Skeletal muscle satellite cell (primary cell): ENCODE data around the gene FKBP14.

Experiments used
- H3K27me3 ChIP-seq: 2 replicates; pipeline ENCODE4 v1.7.0; 2013; ENCODE audit warnings: low read length; ENCODE audit not compliant: control insufficient read depth, insufficient read depth
- H3K36me3 ChIP-seq: 2 replicates; pipeline ENCODE4 v1.7.0; 2013; ENCODE audit warnings: mild to moderate bottlenecking, control low read depth, low read length; ENCODE audit not compliant: insufficient read depth
- H3K4me1 ChIP-seq: 2 replicates; pipeline ENCODE4 v1.7.0; 2013; ENCODE audit warnings: low read length; ENCODE audit not compliant: control insufficient read depth, insufficient read depth
- H3K4me2 ChIP-seq: 2 replicates; pipeline ENCODE4 v1.7.0; 2013; ENCODE audit warnings: mild to moderate bottlenecking, low read length
- H3K4me3 ChIP-seq: 2 replicates; pipeline ENCODE4 v1.7.0; 2013; ENCODE audit warnings: low read length
- H3K9ac ChIP-seq: 2 replicates; pipeline ENCODE4 v1.7.0; 2013; ENCODE audit warnings: mild to moderate bottlenecking, low read depth, low read length, moderate library complexity
- H3K9me3 ChIP-seq: replicated peaks from 2 replicates; pipeline ENCODE4 v1.7.0; 2013; ENCODE audit warnings: mild to moderate bottlenecking, control low read depth, low read length

Gene FKBP14

DNA sequence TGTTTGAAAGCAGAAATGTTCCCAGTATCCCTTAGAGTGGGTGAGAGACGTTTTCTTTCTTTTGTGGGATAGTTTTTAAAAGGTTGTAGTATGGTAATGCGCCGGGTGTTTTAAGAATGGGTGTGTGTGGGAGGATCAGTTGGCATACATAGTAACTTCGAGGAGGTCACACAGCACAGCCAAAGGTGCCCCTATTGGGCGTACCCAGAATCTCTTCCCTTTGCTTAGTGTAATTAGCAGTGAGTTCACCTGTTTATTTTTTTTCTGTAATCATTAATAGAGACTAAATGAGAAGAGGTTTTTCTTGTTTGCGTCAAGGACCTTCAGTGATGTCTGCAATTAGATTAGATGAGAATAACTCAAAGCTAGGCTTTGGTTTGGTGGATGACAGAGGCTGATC lies 3.2 kb upstream of the FKBP14 start:
- no peaks in the 10 kb centered on the region for H3K36me3 ChIP-seq
- H3K27me3 ChIP-seq = no peaks in the 10 kb centered on the region
- H3K4me3 ChIP-seq = peak overlapping the region; percentile 92
- peak overlapping the region; percentile 90 for H3K4me2 ChIP-seq
- H3K9ac ChIP-seq = peak overlapping the region; percentile 83
- no peaks in the 10 kb centered on the region for H3K9me3 ChIP-seq
- H3K4me1 ChIP-seq = peaks cover 33% of the 10 kb centered on the region

DNA sequence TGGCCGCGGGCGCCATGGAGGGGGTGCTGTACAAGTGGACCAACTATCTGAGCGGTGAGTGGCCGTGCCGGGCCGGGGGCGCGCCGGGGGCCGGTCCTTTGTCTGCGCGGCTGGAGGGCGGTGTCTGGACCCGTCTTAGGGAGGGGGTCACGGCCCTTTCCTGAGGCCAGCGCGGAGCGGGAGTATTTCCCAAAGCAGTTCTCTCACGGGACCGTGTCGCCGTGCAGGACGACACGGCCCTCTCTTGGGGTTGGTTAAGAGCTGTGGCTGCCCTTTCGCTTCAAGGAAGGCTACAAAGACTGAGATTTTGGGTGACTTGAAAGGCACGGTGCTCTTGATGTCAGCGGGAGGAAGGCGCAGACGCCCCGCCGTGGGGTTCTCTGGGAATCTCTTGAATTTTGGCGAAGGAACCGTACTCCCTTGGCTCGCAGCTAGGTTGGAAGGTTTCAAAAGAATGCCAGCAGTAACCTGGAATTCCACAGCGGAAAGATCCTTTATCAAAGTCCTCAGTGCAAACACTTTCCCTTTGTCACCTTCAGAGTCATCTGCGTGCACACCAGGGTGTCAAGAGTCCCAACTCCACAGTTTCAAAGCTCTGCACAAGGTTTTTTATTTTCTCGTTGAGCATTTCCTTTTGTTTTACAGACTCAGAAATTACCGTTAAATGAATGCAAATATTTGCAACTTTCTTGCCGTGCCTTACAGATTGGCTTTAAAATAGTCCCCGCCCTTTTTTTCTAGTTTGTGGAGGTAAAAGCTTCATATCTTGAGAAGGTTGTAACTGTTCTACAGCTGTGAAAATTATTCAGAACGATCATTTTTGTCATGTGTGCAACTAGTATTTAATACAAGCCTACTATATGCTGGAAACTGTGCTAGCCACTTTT lies 2.5 kb upstream of the FKBP14 start:
- H3K27me3 ChIP-seq = no peaks in the 10 kb centered on the region
- H3K9me3 ChIP-seq = no peaks in the 10 kb centered on the region
- peak overlapping the region; percentile 83 for H3K9ac ChIP-seq
- H3K4me1 ChIP-seq = peaks cover 34% of the 10 kb centered on the region
- H3K36me3 ChIP-seq = no peaks in the 10 kb centered on the region
- H3K4me3 ChIP-seq = peak overlapping the region; percentile 92
- H3K4me2 ChIP-seq = peak overlapping the region; percentile 90

GRCh38 chr7:30028216-30028748 lies 1.8 kb upstream of the FKBP14 start, which contains the start of gene PLEKHA8:
PLEKHA8 (plus strand) TSS chr7:30028412; CDS start chr7:30028763, 351 bp downstream.
- peaks cover 34% of the 10 kb centered on the region for H3K4me1 ChIP-seq

GRCh38 chr7:30027740-30028215 lies 1.3 kb upstream of the FKBP14 start:
- Histone ChIP-seq H3K4me2 (peak overlapping the region; percentile 90), H3K4me3 (peak overlapping the region; percentile 92), H3K9ac (peak overlapping the region; percentile 83)

More at GRCh38 chr7:30028216-30028748, 1.8 kb upstream of the FKBP14 start, which contains the start of gene PLEKHA8:
- Histone ChIP-seq H3K9ac (peak within 1 kb of the TSS; percentile 83), H3K4me3 (peak within 1 kb of the TSS; percentile 92), H3K27me3 (no peaks in the 10 kb centered on the region), H3K9me3 (no peaks in the 10 kb centered on the region), H3K4me2 (peak within 1 kb of the TSS; percentile 90), H3K36me3 (no peaks in the 10 kb centered on the region)

DNA sequence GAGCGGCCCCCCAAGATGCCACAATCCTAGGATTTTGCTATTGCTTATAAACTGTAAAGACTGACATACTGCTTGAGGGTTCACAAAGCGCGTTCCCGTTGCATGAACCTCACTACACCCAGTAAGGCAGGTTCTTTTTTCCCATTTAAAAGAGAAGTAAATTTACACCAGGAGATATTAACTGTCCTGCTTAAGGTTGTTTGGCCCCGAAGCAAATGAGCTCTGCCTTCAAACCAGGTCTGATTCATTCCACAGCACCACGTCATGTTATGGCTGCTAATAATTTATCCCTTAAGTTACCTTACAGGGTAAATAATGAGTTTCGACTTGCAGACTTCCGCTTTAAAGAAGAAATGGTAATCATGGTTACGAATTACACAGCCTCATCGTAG lies 559 bp upstream of the FKBP14 start:
- no peaks in the 10 kb centered on the region for H3K36me3 ChIP-seq
- peak overlapping the region; percentile 83 for H3K9ac ChIP-seq
- peak overlapping the region; percentile 92 for H3K4me3 ChIP-seq
- H3K4me2 ChIP-seq = peak overlapping the region; percentile 90
- no peaks in the 10 kb centered on the region for H3K9me3 ChIP-seq
- H3K27me3 ChIP-seq = no peaks in the 10 kb centered on the region
- peaks cover 24% of the 10 kb centered on the region for H3K4me1 ChIP-seq

More at GRCh38 chr7:30027740-30028215, 1.3 kb upstream of the FKBP14 start:
- H3K9me3 ChIP-seq = no peaks in the 10 kb centered on the region
- no peaks in the 10 kb centered on the region for H3K36me3 ChIP-seq
- peaks cover 30% of the 10 kb centered on the region for H3K4me1 ChIP-seq
- H3K27me3 ChIP-seq = no peaks in the 10 kb centered on the region

DNA sequence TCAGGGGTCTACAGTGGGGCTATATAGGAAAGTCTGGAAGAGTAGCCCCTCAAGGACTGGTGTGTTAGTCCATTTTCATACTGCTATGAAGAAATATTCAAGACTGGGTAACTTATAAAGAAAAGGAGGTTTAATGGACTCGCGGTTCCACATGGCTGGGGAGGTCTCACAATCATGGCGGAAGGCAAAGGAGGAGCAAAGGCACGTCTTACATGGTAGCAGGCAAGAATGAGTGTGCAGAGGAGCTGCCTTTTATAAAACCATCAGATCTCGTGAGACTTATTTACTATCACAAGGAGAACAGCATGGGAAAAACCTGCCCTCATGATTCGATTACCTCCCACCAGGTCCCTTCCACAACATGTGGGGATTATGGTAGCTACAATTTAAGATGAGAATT lies 3.0 kb downstream of the FKBP14 start:
- peaks cover 30% of the 10 kb centered on the region for H3K4me1 ChIP-seq
- H3K9ac ChIP-seq = no peak overlapping the region

GRCh38 chr7:30022991-30023390 lies 3.5 kb downstream of the FKBP14 start:
- Histone ChIP-seq H3K4me1 (peaks cover 30% of the 10 kb centered on the region), H3K9me3 (no peaks in the 10 kb centered on the region), H3K36me3 (peaks cover 4% of the 10 kb centered on the region), H3K4me3 (no peak overlapping the region), H3K9ac (no peak overlapping the region), H3K4me2 (no peak overlapping the region), H3K27me3 (no peaks in the 10 kb centered on the region)

More for the DNA sequence above, 3.0 kb downstream of the FKBP14 start:
- no peaks in the 10 kb centered on the region for H3K27me3 ChIP-seq
- H3K4me3 ChIP-seq = no peak overlapping the region
- no peaks in the 10 kb centered on the region for H3K9me3 ChIP-seq
- no peak overlapping the region for H3K4me2 ChIP-seq
- H3K36me3 ChIP-seq = peaks cover under 1% of the 10 kb centered on the region

- H3K4me3 ChIP-seq = no peak overlapping the region
- H3K9me3 ChIP-seq = no peaks in the 10 kb centered on the region
- H3K9ac ChIP-seq = no peak overlapping the region
- H3K27me3 ChIP-seq = no peaks in the 10 kb centered on the region
- peaks cover 9% of the 10 kb centered on the region for H3K36me3 ChIP-seq
- peak overlapping the region; percentile 7 for H3K4me2 ChIP-seq
- H3K4me1 ChIP-seq = peaks cover 22% of the 10 kb centered on the region
These were observed 6.0 kb downstream of the FKBP14 start for GRCh38 chr7:30020535-30020934.

DNA sequence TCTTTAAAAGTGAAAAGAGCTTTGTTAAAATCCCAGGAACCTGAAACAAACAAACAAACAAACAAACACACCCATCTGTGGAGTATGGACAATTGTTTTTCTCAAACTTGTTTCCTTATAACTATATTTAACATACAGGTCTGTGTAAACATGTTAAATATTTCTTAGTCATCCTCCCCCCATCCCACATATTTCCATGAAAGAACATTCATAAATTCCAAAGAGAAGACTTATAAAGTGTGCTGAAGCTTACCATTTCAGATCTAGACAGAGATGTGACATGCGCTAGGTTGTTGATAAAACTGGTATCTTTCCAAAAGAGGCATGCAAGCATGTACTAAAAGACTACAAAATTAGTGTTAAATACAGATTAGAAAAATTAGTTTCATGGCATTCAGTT lies 6.5 kb downstream of the FKBP14 start:
- Histone ChIP-seq H3K27me3 (no peaks in the 10 kb centered on the region), H3K4me2 (peak overlapping the region; percentile 7), H3K4me3 (no peak overlapping the region), H3K36me3 (peaks cover 9% of the 10 kb centered on the region), H3K9ac (no peak overlapping the region), H3K9me3 (no peaks in the 10 kb centered on the region), H3K4me1 (peaks cover 18% of the 10 kb centered on the region)

GRCh38 chr7:30019387-30019786 lies 7.1 kb downstream of the FKBP14 start:
- no peak overlapping the region for H3K4me2 ChIP-seq
- H3K9me3 ChIP-seq = no peaks in the 10 kb centered on the region
- H3K36me3 ChIP-seq = peaks cover 13% of the 10 kb centered on the region
- no peak overlapping the region for H3K4me3 ChIP-seq
- no peak overlapping the region for H3K9ac ChIP-seq
- peaks cover 14% of the 10 kb centered on the region for H3K4me1 ChIP-seq
- no peaks in the 10 kb centered on the region for H3K27me3 ChIP-seq

- H3K4me3 ChIP-seq = no peak overlapping the region
- H3K36me3 ChIP-seq = peaks cover 22% of the 10 kb centered on the region
- no peak overlapping the region for H3K4me2 ChIP-seq
- H3K27me3 ChIP-seq = no peaks in the 10 kb centered on the region
- H3K9ac ChIP-seq = no peak overlapping the region
- H3K4me1 ChIP-seq = peaks cover 14% of the 10 kb centered on the region
- no peaks in the 10 kb centered on the region for H3K9me3 ChIP-seq
These were observed 8.1 kb downstream of the FKBP14 start for GRCh38 chr7:30018451-30018850.
